OCI-LY3 (cell line): ENCODE measurements around the gene LGMN.

Experiments used
- H2AFZ ChIP-seq: fragments of 200-600, 300-600 bp; shearing (Covaris generic); 2 replicates; pipeline ENCODE4 v1.6.0; 2014; ENCODE audit warnings: antibody characterized with exemption, low read depth, low read length
- H3K27ac ChIP-seq: fragments of 200-600, 300-600 bp; sonication (generic); 2 replicates; pipeline ENCODE4 v1.5.1; 2014; ENCODE audit warnings: mild to moderate bottlenecking, low read length, moderate library complexity, mixed read lengths
- H3K27me3 ChIP-seq: fragments of 200-600, 300-600 bp; sonication (generic); 2 replicates; pipeline ENCODE4 v1.6.1; 2014; ENCODE audit warnings: low read depth, low read length, mixed read lengths
- H3K36me3 ChIP-seq: fragments of 200-600, 300-600 bp; sonication (generic); replicated peaks from 2 replicates; pipeline ENCODE3; 2014; ENCODE audit warnings: low read depth, low read length, mixed read lengths
- H3K4me1 ChIP-seq: fragments of 300-600, 200-600 bp; sonication (generic); 2 replicates; pipeline ENCODE4 v1.6.1; 2014; ENCODE audit warnings: low read length, mixed read lengths
- H3K4me2 ChIP-seq: fragments of 200-600, 300-600 bp; sonication (generic); 2 replicates; pipeline ENCODE4 v1.6.1; 2014; ENCODE audit warnings: low read length, mixed read lengths
- H3K4me3 ChIP-seq: fragments of 300-600, 200-600 bp; sonication (generic); 2 replicates; pipeline ENCODE4 v1.5.1; 2014; ENCODE audit warnings: antibody characterized with exemption, mild to moderate bottlenecking, low read length, moderate library complexity
- H3K79me2 ChIP-seq: fragments of 300-600, 200-600 bp; shearing (Covaris generic); 2 replicates; pipeline ENCODE4 v1.6.1; 2014; ENCODE audit warnings: mild to moderate bottlenecking, low read length, mixed read lengths
- H3K9ac ChIP-seq: fragments of 300-600, 200-600 bp; shearing (Covaris generic); 2 replicates; pipeline ENCODE4 v1.6.0; 2014; ENCODE audit warnings: mild to moderate bottlenecking, low read length, moderate library complexity
- H3K9me3 ChIP-seq: fragments of 200-600, 300-600 bp; shearing (Covaris generic); 2 replicates; pipeline ENCODE4 v1.6.1; 2014; ENCODE audit warnings: low read length, mixed read lengths; ENCODE audit not compliant: insufficient read depth
- H4K20me1 ChIP-seq: fragments of 200-600, 300-600 bp; sonication (generic); 2 replicates; pipeline ENCODE4 v1.6.1; 2016; ENCODE audit warnings: low read length, mixed read lengths; ENCODE audit not compliant: insufficient read depth
- EZH2phosphoT487 ChIP-seq: fragments of 200-600 bp; shearing (Covaris generic); IDR thresholded peaks from 2 replicates; pipeline ENCODE4 v1.6.1; 2018; ENCODE audit warnings: antibody characterized with exemption, mixed run types, low read depth
- TF ChIP-seq, protein P1 (sequence below): fragments of 200-600, 300-600 bp; sonication (generic); IDR thresholded peaks from 2 replicates; pipeline ENCODE4 v1.5.1; 2014; ENCODE audit warnings: antibody characterized with exemption, low read length, low read depth

The LGMN gene

DNA sequence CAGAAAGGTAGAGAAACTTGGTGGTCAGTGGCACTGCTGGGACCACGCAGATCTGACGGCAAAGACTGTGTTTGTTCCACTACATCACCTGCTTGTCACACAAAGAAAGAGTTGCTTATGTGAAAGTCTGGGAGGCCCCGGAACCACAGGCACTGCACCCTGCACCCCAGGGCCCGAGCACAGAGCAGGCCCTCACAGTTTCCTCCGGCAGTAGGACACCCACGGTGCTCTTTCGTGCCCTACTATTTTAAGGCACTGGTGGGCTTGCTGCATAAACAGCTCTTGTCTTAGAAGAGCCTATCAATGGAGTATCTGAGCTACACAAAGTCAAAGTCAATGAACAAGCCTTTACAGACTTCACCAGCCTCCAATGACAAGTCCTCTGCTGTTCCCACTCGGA, 8.0 kb downstream of the LGMN start:
- no peak overlapping the region for H2AFZ ChIP-seq
- peaks cover 18% of the 10 kb centered on the region for H3K4me1 ChIP-seq
- no peaks in the 10 kb centered on the region for H3K79me2 ChIP-seq
- H3K9me3 ChIP-seq = no peaks in the 10 kb centered on the region
- H3K36me3 ChIP-seq = no peaks in the 10 kb centered on the region
- H3K4me2 ChIP-seq = no peak overlapping the region
- peaks cover 4% of the 10 kb centered on the region; the same call in 1 of the 2 replicates for H4K20me1 ChIP-seq
- H3K4me3 ChIP-seq = no peak overlapping the region
- TF ChIP-seq EZH2phosphoT487 = no peak
- TF ChIP-seq, protein P1, sequence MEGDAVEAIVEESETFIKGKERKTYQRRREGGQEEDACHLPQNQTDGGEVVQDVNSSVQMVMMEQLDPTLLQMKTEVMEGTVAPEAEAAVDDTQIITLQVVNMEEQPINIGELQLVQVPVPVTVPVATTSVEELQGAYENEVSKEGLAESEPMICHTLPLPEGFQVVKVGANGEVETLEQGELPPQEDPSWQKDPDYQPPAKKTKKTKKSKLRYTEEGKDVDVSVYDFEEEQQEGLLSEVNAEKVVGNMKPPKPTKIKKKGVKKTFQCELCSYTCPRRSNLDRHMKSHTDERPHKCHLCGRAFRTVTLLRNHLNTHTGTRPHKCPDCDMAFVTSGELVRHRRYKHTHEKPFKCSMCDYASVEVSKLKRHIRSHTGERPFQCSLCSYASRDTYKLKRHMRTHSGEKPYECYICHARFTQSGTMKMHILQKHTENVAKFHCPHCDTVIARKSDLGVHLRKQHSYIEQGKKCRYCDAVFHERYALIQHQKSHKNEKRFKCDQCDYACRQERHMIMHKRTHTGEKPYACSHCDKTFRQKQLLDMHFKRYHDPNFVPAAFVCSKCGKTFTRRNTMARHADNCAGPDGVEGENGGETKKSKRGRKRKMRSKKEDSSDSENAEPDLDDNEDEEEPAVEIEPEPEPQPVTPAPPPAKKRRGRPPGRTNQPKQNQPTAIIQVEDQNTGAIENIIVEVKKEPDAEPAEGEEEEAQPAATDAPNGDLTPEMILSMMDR = no peak
- no peak overlapping the region for H3K9ac ChIP-seq
- peaks cover 4% of the 10 kb centered on the region; the same call in 1 of the 2 replicates for H3K27me3 ChIP-seq
- H3K27ac ChIP-seq = no peak overlapping the region

DNA sequence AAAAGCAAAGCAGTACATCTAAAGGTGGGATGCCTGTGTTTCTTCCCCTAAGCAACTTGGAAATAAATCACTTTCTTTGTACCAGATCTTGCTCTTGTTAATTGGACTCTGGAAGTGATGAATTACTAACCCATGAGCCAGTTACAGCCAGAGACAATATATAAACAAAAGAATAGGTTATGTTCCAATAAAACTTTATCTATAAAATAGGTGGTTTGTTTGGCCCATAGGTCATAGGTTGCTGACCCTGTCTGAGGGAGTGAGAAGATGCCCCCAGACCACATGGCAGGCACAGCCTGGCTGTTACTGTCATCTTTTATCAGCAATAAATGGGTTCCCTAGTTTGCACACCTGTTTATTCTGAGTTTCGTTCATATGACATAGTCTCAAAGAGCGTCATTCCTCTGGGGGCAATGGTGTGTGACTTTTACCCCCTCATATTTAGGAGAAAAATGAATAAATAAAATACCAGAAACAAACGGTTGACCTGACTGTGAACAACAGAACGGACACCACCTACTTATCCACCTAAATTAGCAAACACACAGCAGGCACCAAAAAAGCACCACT, 10.7 kb downstream of the LGMN start:
- TF ChIP-seq EZH2phosphoT487 = no peak
- TF ChIP-seq, protein P1 = no peak
- no peaks in the 10 kb centered on the region for H3K9me3 ChIP-seq
- H3K36me3 ChIP-seq = peaks cover under 1% of the 10 kb centered on the region
- H3K27me3 ChIP-seq = peaks cover 4% of the 10 kb centered on the region; the same call in 1 of the 2 replicates
- no peaks in the 10 kb centered on the region for H3K79me2 ChIP-seq
- H2AFZ ChIP-seq = no peak overlapping the region
- no peak overlapping the region for H3K9ac ChIP-seq
- no peak overlapping the region for H3K27ac ChIP-seq
- peaks cover 6% of the 10 kb centered on the region; the same call in 1 of the 2 replicates for H3K4me1 ChIP-seq
- no peak overlapping the region for H3K4me2 ChIP-seq
- peaks cover 5% of the 10 kb centered on the region; the same call in 1 of the 2 replicates for H4K20me1 ChIP-seq
- no peak overlapping the region for H3K4me3 ChIP-seq

- H4K20me1 ChIP-seq = peaks cover 5% of the 10 kb centered on the region; the same call in 1 of the 2 replicates
- H3K36me3 ChIP-seq = peaks cover 5% of the 10 kb centered on the region
- no peaks in the 10 kb centered on the region for H3K9me3 ChIP-seq
- TF ChIP-seq EZH2phosphoT487 = no peak
- TF ChIP-seq, protein P1 = no peak
- H2AFZ ChIP-seq = no peak overlapping the region
- no peak overlapping the region for H3K4me3 ChIP-seq
- peaks cover 5% of the 10 kb centered on the region; the same call in 1 of the 2 replicates for H3K27me3 ChIP-seq
- H3K4me2 ChIP-seq = no peak overlapping the region
- no peaks in the 10 kb centered on the region for H3K79me2 ChIP-seq
- H3K4me1 ChIP-seq = peaks cover 6% of the 10 kb centered on the region; the same call in 1 of the 2 replicates
- H3K27ac ChIP-seq = no peak overlapping the region
- no peak overlapping the region for H3K9ac ChIP-seq
Measured at GRCh38 chr14:92737206-92737605, 11.2 kb downstream of the LGMN start.

- no peak for TF ChIP-seq EZH2phosphoT487
- TF ChIP-seq, protein P1 = no peak
- Histone ChIP-seq H2AFZ (no peak overlapping the region), H3K36me3 (peaks cover 20% of the 10 kb centered on the region), H3K9ac (no peak overlapping the region), H4K20me1 (peaks cover 2% of the 10 kb centered on the region; the same call in 1 of the 2 replicates), H3K79me2 (no peaks in the 10 kb centered on the region), H3K27ac (no peak overlapping the region), H3K9me3 (peaks cover 9% of the 10 kb centered on the region), H3K27me3 (peaks cover 19% of the 10 kb centered on the region), H3K4me1 (peaks cover 9% of the 10 kb centered on the region), H3K4me3 (no peak overlapping the region), H3K4me2 (no peak overlapping the region)
Measured at GRCh38 chr14:92735344-92735743, 13.1 kb downstream of the LGMN start.
